HCT116 (cell line): ENCODE data around the gene LSM12.

Source experiments
- EZH2 ChIP-seq: fragments of 200-600 bp; sonication (generic); IDR thresholded peaks from 2 replicates; pipeline ENCODE4 v1.6.1; 2017; ENCODE audit warnings: antibody characterized with exemption, mixed run types
- ZNF274 ChIP-seq: fragments of 200-500 bp; sonication (Bioruptor generic); IDR thresholded peaks from 2 replicates; pipeline ENCODE4 v1.6.1; 2014; ENCODE audit warnings: mild to moderate bottlenecking, low read depth, low read length, inconsistent platforms

GRCh38 chr17:44004761-44005526, 61.5 kb downstream of the LSM12 start:
- TF ChIP-seq ZNF274, result no peak
- TF ChIP-seq EZH2, result no peak
